Fibroblast of mammary gland (primary cell): ENCODE results near the gene ELFN2.

Experiments used
- DNase-seq: peaks from one replicate; pipeline ENCODE4 v3.0.0-alpha.2; 2010; ENCODE audit warnings: low read depth
- H3K4me3 ChIP-seq: 2 replicates; pipeline ENCODE4 v1.5.1; 2011; ENCODE audit warnings: low read depth, mild to moderate bottlenecking, low read length, moderate library complexity; ENCODE audit not compliant: control insufficient read depth
- CTCF ChIP-seq: conservative IDR thresholded peaks from 2 replicates; pipeline ENCODE4 v1.5.1; 2011; ENCODE audit warnings: low read depth, low read length, inconsistent platforms; ENCODE audit not compliant: control insufficient read depth, insufficient read depth

The ELFN2 gene

DNA sequence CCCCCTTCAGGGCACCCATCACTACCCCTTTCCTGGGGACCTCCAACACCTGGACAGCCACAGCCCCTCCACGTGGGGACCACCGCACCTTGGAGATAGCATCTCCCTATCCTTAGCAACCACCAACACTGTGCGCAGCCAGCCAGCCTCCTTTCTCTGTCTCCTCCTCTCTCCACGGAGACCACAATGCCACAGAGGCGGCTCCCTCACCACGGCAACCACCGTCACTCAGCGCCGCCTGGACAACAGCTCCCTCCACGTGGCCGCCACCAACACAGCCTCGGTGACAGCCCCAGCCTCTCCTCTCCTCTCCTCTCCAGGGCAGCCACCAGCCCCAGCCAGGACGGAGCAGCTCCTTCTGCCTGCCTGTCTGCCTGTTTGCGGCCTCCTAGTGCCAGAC, 10.5 kb downstream of the ELFN2 start:
- no peak for DNase-seq
- TF ChIP-seq CTCF = no peak
- H3K4me3 ChIP-seq = no peak overlapping the region

DNA sequence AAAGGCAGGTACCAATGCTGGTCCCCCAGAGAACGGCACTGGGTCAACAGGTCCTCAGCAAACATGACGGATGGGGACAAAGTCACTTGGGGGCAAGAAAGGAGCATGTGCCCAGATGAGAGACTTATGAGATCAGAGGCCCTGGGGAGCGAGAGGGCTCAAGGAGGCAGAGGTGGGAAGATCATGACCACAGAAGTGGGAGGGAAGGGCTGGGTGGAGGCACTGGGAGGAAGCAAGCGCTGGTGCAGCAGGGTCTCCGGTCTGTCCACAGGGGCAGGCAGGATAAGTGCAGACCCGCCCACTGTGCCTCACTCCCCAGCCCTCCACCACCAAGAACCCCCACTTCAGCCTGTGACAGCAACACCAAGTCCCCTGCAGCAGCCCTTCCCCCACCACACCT, 10.9 kb downstream of the ELFN2 start:
- TF ChIP-seq CTCF = no peak
- no peak for DNase-seq
- H3K4me3 ChIP-seq = no peak overlapping the region

- no peak for TF ChIP-seq CTCF
- DNase-seq = no peak
- H3K4me3 ChIP-seq = no peak overlapping the region
Measured at GRCh38 chr22:37415210-37415609, 12.1 kb downstream of the ELFN2 start.

DNA sequence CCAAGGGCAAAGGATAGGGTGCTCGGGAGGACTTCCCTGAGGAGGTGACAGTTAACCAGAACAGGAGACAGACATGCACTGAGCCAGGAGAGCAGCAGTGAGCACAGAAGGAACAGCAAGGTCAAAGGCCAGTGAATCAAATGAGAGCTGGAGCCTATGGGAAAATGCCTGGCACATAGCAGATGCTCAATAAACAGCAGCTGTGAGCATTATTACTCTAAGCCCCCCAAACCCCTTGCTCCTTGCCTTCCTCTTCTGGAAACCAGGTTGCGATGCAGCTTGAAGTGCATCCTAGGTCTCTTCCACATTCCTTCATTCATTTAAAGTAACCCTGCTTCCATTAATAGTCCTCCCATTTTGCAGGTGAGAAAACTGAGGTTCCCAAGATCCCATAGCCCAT, 13.0 kb downstream of the ELFN2 start:
- no peak for DNase-seq
- TF ChIP-seq CTCF = no peak
- no peak overlapping the region for H3K4me3 ChIP-seq

- DNase-seq = no peak
Measured at GRCh38 chr22:37413546-37413945, 13.7 kb downstream of the ELFN2 start.

DNA sequence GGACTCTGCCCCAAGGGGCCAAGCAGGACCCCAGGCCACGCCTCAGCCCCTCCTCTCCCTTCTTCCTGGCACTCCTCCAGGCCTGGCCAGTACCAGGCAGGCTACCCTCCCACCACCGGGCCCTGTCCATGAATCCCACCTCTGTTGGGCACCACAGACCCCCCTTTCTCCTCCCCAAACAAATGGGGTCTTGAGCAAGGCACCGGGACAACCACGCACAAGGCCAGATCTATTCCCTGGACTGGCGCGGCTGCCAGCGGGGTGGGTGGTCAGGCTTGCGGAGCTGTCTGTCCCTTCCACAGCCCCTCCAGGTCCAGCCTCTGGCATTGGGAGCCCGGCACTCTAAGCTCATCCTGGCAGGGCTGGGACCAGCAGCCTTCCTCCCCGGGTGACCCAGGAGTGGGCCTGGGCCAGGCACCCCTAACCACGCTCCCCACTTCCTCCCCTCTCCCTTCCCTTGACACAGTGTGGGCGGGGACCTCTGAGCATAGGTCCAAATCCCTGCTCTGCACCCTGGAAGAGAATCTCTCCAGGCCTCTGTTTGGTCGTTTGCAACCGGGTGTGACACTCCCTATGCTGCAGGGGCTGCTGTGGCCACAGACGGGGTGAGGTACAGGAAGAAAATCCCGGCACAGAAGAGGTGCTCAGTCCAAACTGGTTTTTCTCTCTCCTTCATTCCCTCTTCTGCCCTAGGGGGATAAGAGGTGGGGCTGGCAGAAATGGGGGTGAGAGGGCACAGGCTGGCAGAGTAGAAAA, 14.6 kb downstream of the ELFN2 start:
- TF ChIP-seq CTCF = no peak
- H3K4me3 ChIP-seq = no peak overlapping the region
- DNase-seq = no peak

More at GRCh38 chr22:37413546-37413945, 13.7 kb downstream of the ELFN2 start:
- TF ChIP-seq CTCF = no peak
- no peak overlapping the region for H3K4me3 ChIP-seq
